Measurements from ENCODE around the gene PXDC1. TPM values are rescaled to one million over a fixed set of nuclear protein-coding genes. Genes with fewer than 3 reads are reported as not detected.

PXDC1 gene
- total and polyA plus RNA-seq, 2 donors = 26.6 to 57.1 TPM

DNA sequence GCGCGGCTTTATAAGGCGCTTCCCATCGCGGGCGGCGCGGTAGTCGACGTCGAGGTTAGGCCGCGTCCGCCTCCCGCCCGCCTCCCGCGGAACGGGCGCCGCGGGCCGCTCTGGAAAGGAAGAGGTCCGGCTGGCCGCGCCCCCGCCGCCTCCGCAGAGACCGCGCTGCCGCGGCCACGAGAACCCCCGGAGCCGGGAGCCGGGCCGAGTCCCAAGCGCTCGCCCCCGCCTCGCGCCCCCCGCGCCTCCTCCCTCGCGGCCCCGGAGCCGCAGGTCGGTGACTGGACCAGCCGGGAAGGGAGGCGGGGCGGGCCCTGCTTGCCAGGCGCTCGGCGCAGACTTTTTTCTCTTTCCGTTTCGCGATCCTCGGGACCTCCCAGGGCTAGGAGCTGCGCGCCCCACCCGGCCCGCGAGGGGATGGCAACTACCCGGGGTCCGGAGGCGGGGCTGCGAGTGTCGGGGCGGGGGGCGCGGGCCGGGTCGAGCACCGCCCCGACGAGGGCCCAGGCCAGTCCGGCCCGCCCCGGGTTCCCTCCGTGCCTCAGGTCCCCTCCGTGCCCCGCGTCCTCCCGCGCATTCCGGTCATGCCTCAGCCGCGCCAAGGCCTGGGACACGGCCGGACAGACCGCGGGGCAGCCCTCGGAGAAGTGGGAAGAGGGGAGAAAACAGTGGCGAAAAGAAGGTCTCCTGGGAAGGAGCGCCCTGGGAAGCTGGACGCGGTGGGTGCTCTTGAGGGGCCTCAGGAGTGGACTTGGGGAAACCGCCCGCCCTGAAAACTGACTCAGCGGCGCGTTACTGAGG lies 417 bp upstream of the PXDC1 start:
- H3K4me1 ChIP-seq (ENCODE audit: insufficient read depth) = no peaks in the 10 kb centered on the region

GRCh38 chr6:3750317-3751076 lies 1.0 kb downstream of the PXDC1 start:
- DNase-seq (ENCODE audit: extremely low spot score) = no peak
- Histone ChIP-seq H3K27ac (ENCODE audit: low read depth) (peak overlapping the region; percentile 82), H3K4me3 (ENCODE audit: low read depth, low read length) (peak overlapping the region; percentile 76), H3K4me1 (ENCODE audit: insufficient read depth) (no peaks in the 10 kb centered on the region), H3K36me3 (ENCODE audit: insufficient read depth) (no peaks in the 10 kb centered on the region)
- WGBS = under 1% methylated on average over 74 of the region's 74 CpGs

More for the DNA sequence above, 417 bp upstream of the PXDC1 start:
- Histone ChIP-seq H3K36me3 (ENCODE audit: insufficient read depth) (no peaks in the 10 kb centered on the region), H3K4me3 (ENCODE audit: low read depth, low read length) (peak overlapping the region; percentile 76), H3K27ac (ENCODE audit: low read depth) (peak overlapping the region; percentile 82)
- under 1% methylated on average over 104 of the region's 104 CpGs for WGBS
- no peak for DNase-seq (ENCODE audit: extremely low spot score)

DNA sequence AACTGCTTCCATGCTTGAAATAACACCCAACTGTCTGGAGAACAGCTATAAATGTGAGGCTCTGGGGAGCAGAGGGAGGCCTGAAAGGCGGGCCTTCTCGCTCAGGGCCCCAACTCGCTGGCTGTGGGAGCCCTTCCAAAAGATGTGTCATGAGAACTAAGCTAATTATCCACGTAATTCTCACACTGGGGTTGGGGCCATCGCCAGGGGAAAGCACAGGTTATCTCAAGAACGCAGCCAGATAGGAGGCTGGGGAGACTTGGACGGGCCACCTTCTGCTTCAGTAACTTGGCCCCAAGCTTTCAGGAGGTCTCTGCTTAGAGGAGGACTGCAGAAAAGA lies 1.6 kb downstream of the PXDC1 start:
- 20% methylated on average over 7 of the region's 7 CpGs for WGBS

GRCh38 chr6:3749067-3749841 lies 2.3 kb downstream of the PXDC1 start:
- Histone ChIP-seq H3K27ac (ENCODE audit: low read depth) (peak overlapping the region; percentile 82), H3K36me3 (ENCODE audit: insufficient read depth) (no peaks in the 10 kb centered on the region), H3K4me3 (ENCODE audit: low read depth, low read length) (no peak overlapping the region), H3K4me1 (ENCODE audit: insufficient read depth) (no peaks in the 10 kb centered on the region)
- DNase-seq (ENCODE audit: extremely low spot score) = no peak
- 49% methylated on average over 24 of the region's 24 CpGs for WGBS

More for the DNA sequence above, 1.6 kb downstream of the PXDC1 start:
- no peak for DNase-seq (ENCODE audit: extremely low spot score)
- Histone ChIP-seq H3K4me1 (ENCODE audit: insufficient read depth) (no peaks in the 10 kb centered on the region), H3K4me3 (ENCODE audit: low read depth, low read length) (peak overlapping the region; percentile 76), H3K27ac (ENCODE audit: low read depth) (peak overlapping the region; percentile 82), H3K36me3 (ENCODE audit: insufficient read depth) (no peaks in the 10 kb centered on the region)

GRCh38 chr6:3748208-3749066 lies 3.1 kb downstream of the PXDC1 start:
- no peak overlapping the region for H3K27ac ChIP-seq (ENCODE audit: low read depth)
- no peak overlapping the region for H3K4me3 ChIP-seq (ENCODE audit: low read depth, low read length)
- no peaks in the 10 kb centered on the region for H3K4me1 ChIP-seq (ENCODE audit: insufficient read depth)
- H3K36me3 ChIP-seq (ENCODE audit: insufficient read depth) = no peaks in the 10 kb centered on the region
- DNase-seq (ENCODE audit: extremely low spot score) = no peak
- 47% methylated on average over 12 of the region's 12 CpGs for WGBS

- no peaks in the 10 kb centered on the region for H3K4me1 ChIP-seq (ENCODE audit: insufficient read depth)
Measured at GRCh38 chr6:3747100-3747737, 4.3 kb downstream of the PXDC1 start.

DNA sequence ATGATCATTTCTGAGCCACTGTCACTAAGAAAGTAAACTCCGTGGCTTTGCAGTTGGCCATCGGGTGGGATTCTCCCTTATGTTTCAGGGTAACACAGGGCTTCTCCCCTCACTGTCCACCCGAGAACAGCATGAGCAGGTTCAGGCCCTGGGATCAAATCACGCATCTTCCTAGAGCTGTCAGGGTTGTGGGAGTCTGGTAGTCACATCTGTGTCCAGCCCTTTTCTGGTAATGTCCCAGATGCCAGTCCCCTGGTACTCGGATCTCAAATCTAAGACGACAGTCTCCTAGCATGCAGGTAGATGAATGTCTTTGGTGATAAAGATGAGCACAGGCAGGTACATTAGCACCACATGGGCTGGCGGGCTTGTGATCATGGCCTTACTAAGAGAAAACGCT lies 4.8 kb downstream of the PXDC1 start:
- WGBS = 93% methylated on average over 8 of the region's 8 CpGs
- no peak overlapping the region for H3K4me3 ChIP-seq (ENCODE audit: low read depth, low read length)

More at GRCh38 chr6:3747100-3747737, 4.3 kb downstream of the PXDC1 start:
- no peaks in the 10 kb centered on the region for H3K36me3 ChIP-seq (ENCODE audit: insufficient read depth)
- 92% methylated on average over 12 of the region's 12 CpGs for WGBS
- no peak for DNase-seq (ENCODE audit: extremely low spot score)
- no peak overlapping the region for H3K4me3 ChIP-seq (ENCODE audit: low read depth, low read length)
- H3K27ac ChIP-seq (ENCODE audit: low read depth) = no peak overlapping the region

DNA sequence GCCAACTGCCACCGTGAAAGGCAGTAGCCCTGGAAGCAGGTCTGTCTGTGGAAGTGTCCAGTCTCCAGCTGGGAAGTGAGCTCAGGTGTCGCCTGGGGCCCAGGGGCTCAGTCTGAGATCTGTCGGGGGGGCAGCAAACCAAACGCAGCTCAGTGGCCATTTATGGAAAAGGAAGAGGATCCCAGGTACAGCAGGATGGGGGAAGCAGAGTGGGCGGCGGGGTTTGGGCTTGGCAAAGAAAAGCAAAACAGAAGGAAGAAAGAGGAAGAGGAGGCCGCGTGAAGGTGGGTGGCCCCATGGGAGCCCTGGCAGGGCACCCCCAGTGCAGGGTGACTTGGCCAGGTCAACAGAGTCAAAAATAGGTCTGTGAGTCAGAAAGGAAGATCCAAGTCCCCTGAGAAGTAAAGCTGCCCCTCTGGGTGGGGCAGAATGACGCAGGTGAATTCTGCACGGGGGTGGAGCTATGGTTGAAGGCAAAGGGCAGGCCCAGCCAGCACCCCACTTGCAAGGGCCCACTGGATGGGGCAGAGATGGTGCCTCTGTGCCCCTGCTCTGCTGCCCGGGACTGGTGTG lies 5.3 kb downstream of the PXDC1 start:
- DNase-seq (ENCODE audit: extremely low spot score) = no peak
- 78% methylated on average over 11 of the region's 11 CpGs for WGBS
- Histone ChIP-seq H3K27ac (ENCODE audit: low read depth) (no peak overlapping the region), H3K4me1 (ENCODE audit: insufficient read depth) (no peaks in the 10 kb centered on the region), H3K36me3 (ENCODE audit: insufficient read depth) (no peaks in the 10 kb centered on the region), H3K4me3 (ENCODE audit: low read depth, low read length) (no peak overlapping the region)

More for the DNA sequence above, 4.8 kb downstream of the PXDC1 start:
- Histone ChIP-seq H3K36me3 (ENCODE audit: insufficient read depth) (no peaks in the 10 kb centered on the region), H3K27ac (ENCODE audit: low read depth) (no peak overlapping the region), H3K4me1 (ENCODE audit: insufficient read depth) (no peaks in the 10 kb centered on the region)
- DNase-seq (ENCODE audit: extremely low spot score) = no peak

GRCh38 chr6:3745566-3746118 lies 5.9 kb downstream of the PXDC1 start:
- Histone ChIP-seq H3K4me3 (ENCODE audit: low read depth, low read length) (no peak overlapping the region), H3K36me3 (ENCODE audit: insufficient read depth) (no peaks in the 10 kb centered on the region), H3K4me1 (ENCODE audit: insufficient read depth) (no peaks in the 10 kb centered on the region), H3K27ac (ENCODE audit: low read depth) (no peak overlapping the region)
- 72% methylated on average over 4 of the region's 4 CpGs for WGBS
- DNase-seq (ENCODE audit: extremely low spot score) = no peak

GRCh38 chr6:3744901-3745470 lies 6.5 kb downstream of the PXDC1 start:
- H3K36me3 ChIP-seq (ENCODE audit: insufficient read depth) = no peaks in the 10 kb centered on the region
- H3K4me1 ChIP-seq (ENCODE audit: insufficient read depth) = no peaks in the 10 kb centered on the region
- WGBS = 96% methylated on average over 20 of the region's 20 CpGs
- no peak overlapping the region for H3K4me3 ChIP-seq (ENCODE audit: low read depth, low read length)
- no peak for DNase-seq (ENCODE audit: extremely low spot score)
- H3K27ac ChIP-seq (ENCODE audit: low read depth) = no peak overlapping the region

DNA sequence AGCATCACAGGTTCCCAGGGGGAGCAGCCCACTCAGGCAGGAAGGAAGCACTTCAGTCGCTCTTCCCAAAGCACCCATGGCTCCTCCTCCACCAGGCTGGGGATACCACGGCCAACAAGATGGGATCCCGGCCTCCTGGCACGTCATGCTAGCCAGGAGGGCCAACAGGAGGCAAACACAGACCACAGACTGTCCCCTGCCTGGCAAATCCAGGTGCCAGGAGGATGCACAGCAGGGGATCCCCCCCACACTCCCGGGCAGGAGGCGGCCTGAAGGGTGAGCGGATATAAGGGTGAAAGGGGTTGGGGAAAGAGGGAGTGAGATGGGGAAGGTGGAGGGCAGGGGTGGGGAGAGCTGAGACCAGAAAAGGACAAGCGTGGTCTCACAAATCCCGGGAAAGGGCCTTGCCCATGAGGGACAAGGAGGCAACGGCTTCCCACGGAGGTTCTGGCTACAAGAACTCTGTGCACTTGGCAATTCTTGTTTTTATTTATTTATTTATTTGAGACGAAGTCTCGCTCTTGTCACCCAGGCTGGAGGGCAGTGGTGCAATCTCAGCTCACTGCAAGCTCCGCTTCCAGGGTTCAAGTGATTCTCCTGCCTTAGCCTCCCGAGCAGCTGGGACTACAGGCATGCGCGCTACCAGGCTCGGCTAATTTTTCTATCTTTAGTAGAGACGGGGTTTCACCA lies 7.2 kb downstream of the PXDC1 start:
- no peak overlapping the region for H3K4me3 ChIP-seq (ENCODE audit: low read depth, low read length)
- no peak for DNase-seq (ENCODE audit: extremely low spot score)
- H3K36me3 ChIP-seq (ENCODE audit: insufficient read depth) = no peaks in the 10 kb centered on the region
- WGBS = 85% methylated on average over 19 of the region's 19 CpGs
- no peaks in the 10 kb centered on the region for H3K4me1 ChIP-seq (ENCODE audit: insufficient read depth)
- no peak overlapping the region for H3K27ac ChIP-seq (ENCODE audit: low read depth)

Measured in urinary bladder (tissue), 4 donors.